ES-I3 (cell line): ENCODE measurements around the gene RBMS1.
"Not testable (repeated sequence)": the region's sequence is repeated elsewhere in the genome, so short reads cannot be mapped to it uniquely, and the experiment has no call there.

Experiments
- H3K36me3 ChIP-seq: 2 replicates; pipeline ENCODE4 v1.6.1; 2013; ENCODE audit warnings: mild to moderate bottlenecking, low read length, control low read depth, moderate library complexity; ENCODE audit not compliant: insufficient read depth
- H3K4me1 ChIP-seq: 2 replicates; pipeline ENCODE4 v1.6.1; 2013; ENCODE audit warnings: mild to moderate bottlenecking, control low read depth, low read length; ENCODE audit not compliant: insufficient read depth
- H3K9ac ChIP-seq: 2 replicates; pipeline ENCODE4 v1.6.1; 2013; ENCODE audit warnings: low read depth, mild to moderate bottlenecking, low read length, moderate library complexity
- H3K9me3 ChIP-seq: 2 replicates; pipeline ENCODE4 v1.6.1; 2013; ENCODE audit warnings: mild to moderate bottlenecking, low read length, moderate library complexity; ENCODE audit not compliant: control insufficient read depth, insufficient read depth

Gene RBMS1

GRCh38 chr2:160469164-160469563 is 24.4 kb downstream of the RBMS1 start:
- H3K4me1 ChIP-seq, result peaks cover 12% of the 10 kb centered on the region; the same call in 1 of the 2 replicates
- H3K9ac ChIP-seq, result no peak overlapping the region
- H3K36me3 ChIP-seq, result no peaks in the 10 kb centered on the region
- no peaks in the 10 kb centered on the region for H3K9me3 ChIP-seq

- Histone ChIP-seq H3K4me1 (no peaks in the 10 kb centered on the region), H3K9ac (no peak overlapping the region), H3K36me3 (no peaks in the 10 kb centered on the region), H3K9me3 (no peaks in the 10 kb centered on the region)
Observed at GRCh38 chr2:160467086-160467485, 26.5 kb downstream of the RBMS1 start.

- Histone ChIP-seq H3K4me1 (no peaks in the 10 kb centered on the region), H3K9ac (no peak overlapping the region), H3K36me3 (no peaks in the 10 kb centered on the region), H3K9me3 (no peaks in the 10 kb centered on the region)
Observed at GRCh38 chr2:160465406-160465805, 28.2 kb downstream of the RBMS1 start.

- no peaks in the 10 kb centered on the region for H3K4me1 ChIP-seq
- H3K9ac ChIP-seq, result no peak overlapping the region
- no peaks in the 10 kb centered on the region for H3K9me3 ChIP-seq
- H3K36me3 ChIP-seq, result no peaks in the 10 kb centered on the region
Observed at GRCh38 chr2:160465002-160465401, 28.6 kb downstream of the RBMS1 start.

- no peaks in the 10 kb centered on the region for H3K36me3 ChIP-seq
- H3K9me3 ChIP-seq, result no peaks in the 10 kb centered on the region
- no peaks in the 10 kb centered on the region for H3K4me1 ChIP-seq
- H3K9ac ChIP-seq, result no peak overlapping the region
Observed at GRCh38 chr2:160464017-160464416, 29.6 kb downstream of the RBMS1 start.

- Histone ChIP-seq H3K9ac (no peak overlapping the region), H3K4me1 (no peaks in the 10 kb centered on the region), H3K9me3 (no peaks in the 10 kb centered on the region), H3K36me3 (no peaks in the 10 kb centered on the region)
Observed at GRCh38 chr2:160463245-160463644, 30.4 kb downstream of the RBMS1 start.

- Histone ChIP-seq H3K9me3 (no peaks in the 10 kb centered on the region), H3K9ac (no peak overlapping the region), H3K4me1 (no peaks in the 10 kb centered on the region), H3K36me3 (no peaks in the 10 kb centered on the region)
Observed at GRCh38 chr2:160460333-160460731, 33.3 kb downstream of the RBMS1 start.

- peaks cover under 1% of the 10 kb centered on the region; the same call in 1 of the 2 replicates for H3K4me1 ChIP-seq
- no peak overlapping the region for H3K9ac ChIP-seq
- no peaks in the 10 kb centered on the region for H3K36me3 ChIP-seq
- no peaks in the 10 kb centered on the region for H3K9me3 ChIP-seq
Observed at GRCh38 chr2:160459538-160460332, 33.9 kb downstream of the RBMS1 start.

GRCh38 chr2:160458718-160459453 is 34.7 kb downstream of the RBMS1 start:
- Histone ChIP-seq H3K9me3 (no peaks in the 10 kb centered on the region), H3K9ac (no peak overlapping the region), H3K4me1 (peaks cover 6% of the 10 kb centered on the region), H3K36me3 (no peaks in the 10 kb centered on the region)

GRCh38 chr2:160457588-160457987 is 36.0 kb downstream of the RBMS1 start:
- H3K4me1 ChIP-seq, result peaks cover 6% of the 10 kb centered on the region
- H3K36me3 ChIP-seq, result no peaks in the 10 kb centered on the region
- H3K9me3 ChIP-seq, result no peaks in the 10 kb centered on the region
- no peak overlapping the region for H3K9ac ChIP-seq

GRCh38 chr2:160454070-160454797 is 39.4 kb downstream of the RBMS1 start:
- H3K36me3 ChIP-seq, result no peaks in the 10 kb centered on the region
- peaks cover 6% of the 10 kb centered on the region for H3K4me1 ChIP-seq
- no peak overlapping the region for H3K9ac ChIP-seq
- H3K9me3 ChIP-seq, result 0 out of 2 replicates have a peak, but pooled peaks cover 3% of the 10 kb centered on the region

GRCh38 chr2:160453111-160453820 is 40.3 kb downstream of the RBMS1 start:
- Histone ChIP-seq H3K4me1 (peaks cover 6% of the 10 kb centered on the region), H3K9me3 (0 out of 2 replicates have a peak, but pooled peaks cover 3% of the 10 kb centered on the region), H3K9ac (no peak overlapping the region)

GRCh38 chr2:160450486-160450885 is 43.1 kb downstream of the RBMS1 start:
- Histone ChIP-seq H3K9me3 (0 out of 2 replicates have a peak, but pooled peaks cover 3% of the 10 kb centered on the region), H3K36me3 (no peaks in the 10 kb centered on the region), H3K4me1 (peaks cover 6% of the 10 kb centered on the region), H3K9ac (no peak overlapping the region)

More at GRCh38 chr2:160453111-160453820, 40.3 kb downstream of the RBMS1 start:
- H3K36me3 ChIP-seq, result no peaks in the 10 kb centered on the region

- H3K9ac ChIP-seq, H3K36me3 ChIP-seq, H3K9me3 ChIP-seq, H3K4me1 ChIP-seq: not testable (repeated sequence)
Observed at GRCh38 chr2:160448821-160449220, 44.8 kb downstream of the RBMS1 start.
